Upper lobe of left lung (tissue), 6 donors: ENCODE measurements around the gene FALEC. TPM values are rescaled to one million over a fixed set of nuclear protein-coding genes. Genes with fewer than 3 reads are reported as not detected.

Experiments used
- ATAC-seq, 2 donors: fragments of 200-7000 bp; cut with Tn5 transposase; one replicate each; pipeline ENCODE4 v1.9.1; 2022; ENCODE audit warnings: mild to moderate bottlenecking in 2 of 2, moderate library complexity in 2 of 2; ENCODE audit not compliant: low FRiP score in 2 of 2
- DNase-seq, 2 donors: peaks; one replicate each; pipeline ENCODE4 v3.0.0-alpha.2; 2019 to 2020
- H3K27ac ChIP-seq, 4 donors: fragments of 200-600 bp; sonication (generic); one replicate each; pipeline ENCODE4 v1.5.1; 2016 to 2019
- H3K27me3 ChIP-seq, 4 donors: fragments of 200-600 bp; sonication (generic); one replicate each; pipeline ENCODE4 v1.5.1; 2017 to 2019
- H3K36me3 ChIP-seq, 4 donors: fragments of 200-600 bp; sonication (generic); one replicate each; pipeline ENCODE4 v1.5.1; 2016 to 2019
- H3K4me1 ChIP-seq, 4 donors: fragments of 200-600 bp; sonication (generic); one replicate each; pipeline ENCODE4 v1.5.1; 2018 to 2019
- H3K4me3 ChIP-seq, 4 donors: fragments of 200-600 bp; sonication (generic); one replicate each; pipeline ENCODE4 v1.5.1; 2017 to 2019; ENCODE audit warnings: mild to moderate bottlenecking in 2 of 4, moderate library complexity in 1 of 4
- H3K9me3 ChIP-seq, 4 donors: fragments of 200-600 bp; sonication (generic); one replicate each; pipeline ENCODE4 v1.5.1; 2018 to 2019
- EP300 ChIP-seq, 4 donors: sonication (generic); formaldehyde crosslinking; IDR thresholded peaks; one replicate each; pipeline ENCODE4 v1.5.1; 2017; ENCODE audit warnings: antibody characterized with exemption in 4 of 4, control low read depth in 2 of 4
- POLR2A ChIP-seq, 4 donors: fragments of 450-650 bp; IDR thresholded peaks; one replicate each; pipeline ENCODE4 v1.5.1; 2016 to 2017; ENCODE audit warnings: antibody characterized with exemption in 4 of 4, mild to moderate bottlenecking in 2 of 4
- POLR2AphosphoS5 ChIP-seq, 2 donors: sonication (generic); formaldehyde crosslinking; IDR thresholded peaks; one replicate each; pipeline ENCODE4 v1.5.1; 2017; ENCODE audit warnings: antibody characterized with exemption in 2 of 2
- WGBS, 2 donors: methylation state at CpG; one replicate each; pipeline ENCODE4 v1.1.5; 2017 to 2018; 5-methylcytosine and 5-hydroxymethylcytosine counted together
- total RNA-seq, 6 donors: library from RNA; depleted of rRNA in 4 of 6; stranded (reverse); fragments of >200 nt in 4 of 6; gene quantifications; one replicate each; pipeline versions ENCODE4 v1.1.0 to v1.2.1, GENCODE V29; 2016 to 2021
- TF ChIP-seq, protein P1 (sequence below), 6 experiments: fragments of 450-650 bp in 4 of 6; fragments of 200-600 bp in 2 of 6; sonication (generic) in 2 of 6; IDR thresholded peaks; one replicate each; pipeline ENCODE4 v1.5.1; 2016 to 2019; ENCODE audit warnings: antibody characterized with exemption in 6 of 6
- donor health status: DM: no; HTN: no; CAD: no; lungs with moderate emphysema.
- donor health status: DM: no; HTN: yes; CAD: no; lungs with severe emphysema.

The FALEC gene
- total RNA-seq, 6 donors from 2014 or later: 4.2 TPM; not detected in 5

DNA sequence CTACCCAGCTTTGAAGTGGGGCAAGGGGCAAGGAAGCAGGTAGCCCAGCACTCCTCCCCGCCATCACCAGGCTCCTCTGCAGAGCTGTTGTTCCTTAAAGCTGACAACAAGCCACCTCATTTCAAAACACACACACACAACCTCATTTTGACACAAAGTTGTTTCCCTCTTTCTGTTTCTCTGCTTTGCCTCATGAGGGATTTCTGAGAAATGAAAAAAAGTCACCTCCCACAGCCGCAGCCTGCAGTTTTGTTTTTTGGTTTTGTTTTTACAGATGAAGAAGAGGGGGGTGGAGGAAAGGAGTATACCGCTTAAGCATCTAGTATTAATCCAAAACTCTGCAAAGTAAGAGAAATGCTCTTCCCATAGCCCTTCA lies 51.8 kb downstream of the FALEC start:
- H3K4me1 ChIP-seq: peaks cover 95 to 100% (median 99%) of the 10 kb centered on the region in 4 donors
- peak overlapping the region in 3 of 4 donors; percentile 22 to 47 (median 39) for H3K4me3 ChIP-seq
- H3K9me3 ChIP-seq: no peaks in the 10 kb centered on the region
- H3K27ac ChIP-seq: peak overlapping the region; percentile 98 to 100 (median 100)
- WGBS, 2 donors: 0 to 7% methylated on average over 3 of the region's 3 CpGs
- peaks cover 0 to 24% (median 13%) of the 10 kb centered on the region in 4 donors for H3K36me3 ChIP-seq
- ATAC-seq (peak in 1 of 2 donors; percentile 0), DNase-seq (no peak)
- TF ChIP-seq EP300 (IDR thresholded peaks at IDR 0.05) (no peak), POLR2A (IDR thresholded peaks at IDR 0.05) (no peak), POLR2AphosphoS5 (IDR thresholded peaks at IDR 0.05) (peak in 1 of 2 donors; percentile 66)
- TF ChIP-seq, protein P1, sequence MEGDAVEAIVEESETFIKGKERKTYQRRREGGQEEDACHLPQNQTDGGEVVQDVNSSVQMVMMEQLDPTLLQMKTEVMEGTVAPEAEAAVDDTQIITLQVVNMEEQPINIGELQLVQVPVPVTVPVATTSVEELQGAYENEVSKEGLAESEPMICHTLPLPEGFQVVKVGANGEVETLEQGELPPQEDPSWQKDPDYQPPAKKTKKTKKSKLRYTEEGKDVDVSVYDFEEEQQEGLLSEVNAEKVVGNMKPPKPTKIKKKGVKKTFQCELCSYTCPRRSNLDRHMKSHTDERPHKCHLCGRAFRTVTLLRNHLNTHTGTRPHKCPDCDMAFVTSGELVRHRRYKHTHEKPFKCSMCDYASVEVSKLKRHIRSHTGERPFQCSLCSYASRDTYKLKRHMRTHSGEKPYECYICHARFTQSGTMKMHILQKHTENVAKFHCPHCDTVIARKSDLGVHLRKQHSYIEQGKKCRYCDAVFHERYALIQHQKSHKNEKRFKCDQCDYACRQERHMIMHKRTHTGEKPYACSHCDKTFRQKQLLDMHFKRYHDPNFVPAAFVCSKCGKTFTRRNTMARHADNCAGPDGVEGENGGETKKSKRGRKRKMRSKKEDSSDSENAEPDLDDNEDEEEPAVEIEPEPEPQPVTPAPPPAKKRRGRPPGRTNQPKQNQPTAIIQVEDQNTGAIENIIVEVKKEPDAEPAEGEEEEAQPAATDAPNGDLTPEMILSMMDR (IDR thresholded peaks at IDR 0.05): no peak
- no peaks in the 10 kb centered on the region for H3K27me3 ChIP-seq

DNA sequence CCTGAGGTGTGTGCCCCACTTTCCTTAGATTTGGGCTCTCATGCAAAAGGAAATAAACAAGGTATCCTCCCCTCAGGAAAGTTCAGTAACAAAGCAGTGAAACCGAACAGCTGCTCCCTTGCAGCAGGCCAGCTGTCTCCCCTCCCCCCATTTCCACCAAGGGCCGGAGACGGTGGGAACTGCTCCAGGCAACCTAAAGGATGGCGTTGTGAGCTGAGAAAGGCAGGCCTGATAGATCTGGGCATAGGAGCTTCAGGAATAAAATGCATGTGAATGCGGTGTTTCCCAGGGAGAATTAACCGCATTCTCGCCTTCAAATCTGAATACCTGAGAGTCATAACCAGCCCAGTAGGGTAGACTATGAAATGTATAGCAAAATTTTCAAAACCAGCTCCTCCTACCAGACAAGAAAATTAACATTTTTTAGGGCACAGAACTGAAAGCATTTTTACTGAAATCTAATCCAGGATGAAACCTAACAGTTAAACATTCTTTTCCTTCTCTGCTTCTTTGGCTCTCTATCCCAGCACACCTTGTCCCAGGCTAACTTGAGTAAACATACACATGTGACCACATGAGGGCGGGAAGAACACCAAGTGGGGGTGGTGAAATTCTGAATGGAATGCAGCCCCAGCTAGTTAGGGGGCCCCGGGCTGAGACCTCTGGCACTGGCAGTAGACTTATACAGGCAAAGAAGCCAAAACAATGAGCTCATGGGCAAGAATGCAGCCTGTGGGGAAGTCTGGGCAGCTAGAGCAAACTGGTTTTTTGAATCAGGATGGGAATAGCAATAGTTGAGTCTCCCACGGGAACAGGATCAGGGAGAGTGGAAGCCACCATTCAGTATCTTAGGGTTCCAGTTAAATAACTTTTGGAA lies 52.4 kb downstream of the FALEC start:
- Histone ChIP-seq H3K4me3 (peak overlapping the region in 3 of 4 donors; percentile 22 to 47 (median 39)), H3K36me3 (peaks cover 0 to 31% (median 19%) of the 10 kb centered on the region in 4 donors), H3K4me1 (peaks cover 95 to 100% (median 99%) of the 10 kb centered on the region in 4 donors), H3K27ac (peak overlapping the region; percentile 98 to 100 (median 100)), H3K27me3 (no peaks in the 10 kb centered on the region), H3K9me3 (no peaks in the 10 kb centered on the region)
- 1 to 2% methylated on average over 10 of the region's 10 CpGs for WGBS, 2 donors
- peak; percentile 56 to 85 for ATAC-seq
- TF ChIP-seq, protein P1 (IDR thresholded peaks at IDR 0.05): peak in 1 of 6 experiments; percentile 7
- TF ChIP-seq POLR2A (IDR thresholded peaks at IDR 0.05): peak in 2 of 4 donors; percentile 47 to 63
- TF ChIP-seq EP300 (IDR thresholded peaks at IDR 0.05): peak; percentile 63 to 99 (median 88)
- TF ChIP-seq POLR2AphosphoS5 (IDR thresholded peaks at IDR 0.05): peak; percentile 88 to 92
- DNase-seq: peak in 1 of 2 donors; percentile 95

DNA sequence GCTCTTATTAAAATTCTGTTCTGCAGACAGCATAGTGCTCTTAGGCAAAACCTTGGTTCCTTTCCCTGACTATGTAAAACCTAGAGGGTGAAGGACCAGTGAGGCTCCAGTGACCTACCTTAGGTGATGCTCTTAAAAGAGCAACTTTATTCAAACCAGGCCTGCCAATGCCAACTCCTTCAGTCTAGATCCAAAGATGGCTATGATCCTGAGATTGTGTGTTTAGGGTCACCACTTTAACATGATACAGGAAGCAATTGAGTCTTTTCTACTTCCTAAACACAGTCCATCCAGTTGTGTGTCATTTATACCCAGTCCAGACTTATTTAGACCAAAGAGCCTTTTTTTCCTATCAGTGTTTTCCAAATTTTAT lies 53.0 kb downstream of the FALEC start:
- Histone ChIP-seq H3K4me1 (peaks cover 95 to 100% (median 99%) of the 10 kb centered on the region in 4 donors), H3K27me3 (no peaks in the 10 kb centered on the region), H3K4me3 (peak overlapping the region in 3 of 4 donors; percentile 22 to 47 (median 39)), H3K27ac (peak overlapping the region; percentile 98 to 100 (median 100)), H3K36me3 (peaks cover 4 to 37% (median 26%) of the 10 kb centered on the region in 4 donors), H3K9me3 (no peaks in the 10 kb centered on the region)
- peak; percentile 1 to 2 for ATAC-seq
- TF ChIP-seq, protein P1 (IDR thresholded peaks at IDR 0.05): no peak
- no peak for TF ChIP-seq POLR2A (IDR thresholded peaks at IDR 0.05)
- no peak for TF ChIP-seq POLR2AphosphoS5 (IDR thresholded peaks at IDR 0.05)
- TF ChIP-seq EP300 (IDR thresholded peaks at IDR 0.05): no peak
- DNase-seq: no peak

DNA sequence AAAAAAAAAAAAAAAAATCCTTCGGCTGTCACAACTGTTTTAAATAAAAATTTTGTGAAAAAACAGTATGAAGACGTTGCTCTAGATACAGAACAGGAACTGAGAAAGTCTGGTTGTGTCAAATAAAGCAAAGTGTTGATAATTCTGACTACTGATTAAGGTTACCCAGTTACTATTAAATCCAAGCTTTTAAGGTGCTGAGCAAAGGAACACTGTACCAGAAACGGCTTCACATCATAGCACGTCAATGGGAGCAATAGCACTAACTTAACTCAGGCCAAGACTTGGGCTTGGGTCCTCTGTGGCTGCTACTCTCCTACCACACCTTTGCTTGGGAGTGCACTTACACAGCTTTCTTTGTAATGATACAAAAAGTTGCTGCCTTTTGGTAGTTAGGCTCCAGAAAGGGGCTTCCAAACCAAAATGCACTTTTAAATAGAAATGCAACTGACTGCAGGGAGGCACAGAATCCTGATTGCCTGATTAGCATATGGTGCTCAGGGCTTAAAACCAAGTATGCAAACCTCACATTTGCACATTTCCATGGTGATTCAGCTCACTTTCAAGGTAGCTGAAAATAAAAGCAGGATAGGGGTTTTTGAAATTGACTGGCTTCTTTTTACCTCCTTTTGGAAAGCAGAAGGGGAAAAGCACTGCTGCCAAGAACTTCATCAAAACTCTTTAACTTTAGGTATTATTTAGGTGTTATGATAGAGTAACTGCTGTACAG lies 57.5 kb downstream of the FALEC start:
- Histone ChIP-seq H3K27ac (peak overlapping the region; percentile 98 to 100 (median 99)), H3K4me1 (peaks cover 70 to 80% (median 75%) of the 10 kb centered on the region in 4 donors), H3K27me3 (no peaks in the 10 kb centered on the region), H3K36me3 (peaks cover 35 to 82% (median 57%) of the 10 kb centered on the region in 4 donors), H3K4me3 (peak overlapping the region in 3 of 4 donors; percentile 61 to 93 (median 83)), H3K9me3 (no peaks in the 10 kb centered on the region)
- no peak for TF ChIP-seq EP300 (IDR thresholded peaks at IDR 0.05)
- TF ChIP-seq POLR2A (IDR thresholded peaks at IDR 0.05): peak in 1 of 4 donors; percentile 10
- peak in 1 of 2 donors; percentile 29 for TF ChIP-seq POLR2AphosphoS5 (IDR thresholded peaks at IDR 0.05)
- no peak for DNase-seq
- ATAC-seq: no peak
- WGBS, 2 donors: 47 to 53% methylated on average over 4 of the region's 4 CpGs
